Measurements from ENCODE around the gene SSR3. TPM values are rescaled to one million over a fixed set of nuclear protein-coding genes. Genes with fewer than 3 reads are reported as not detected.

Gene SSR3
- 100 to 1,000 TPM in 1 of 2 donors, 10 to 100 TPM in 1; 98.1 to 166 TPM for total RNA-seq

DNA sequence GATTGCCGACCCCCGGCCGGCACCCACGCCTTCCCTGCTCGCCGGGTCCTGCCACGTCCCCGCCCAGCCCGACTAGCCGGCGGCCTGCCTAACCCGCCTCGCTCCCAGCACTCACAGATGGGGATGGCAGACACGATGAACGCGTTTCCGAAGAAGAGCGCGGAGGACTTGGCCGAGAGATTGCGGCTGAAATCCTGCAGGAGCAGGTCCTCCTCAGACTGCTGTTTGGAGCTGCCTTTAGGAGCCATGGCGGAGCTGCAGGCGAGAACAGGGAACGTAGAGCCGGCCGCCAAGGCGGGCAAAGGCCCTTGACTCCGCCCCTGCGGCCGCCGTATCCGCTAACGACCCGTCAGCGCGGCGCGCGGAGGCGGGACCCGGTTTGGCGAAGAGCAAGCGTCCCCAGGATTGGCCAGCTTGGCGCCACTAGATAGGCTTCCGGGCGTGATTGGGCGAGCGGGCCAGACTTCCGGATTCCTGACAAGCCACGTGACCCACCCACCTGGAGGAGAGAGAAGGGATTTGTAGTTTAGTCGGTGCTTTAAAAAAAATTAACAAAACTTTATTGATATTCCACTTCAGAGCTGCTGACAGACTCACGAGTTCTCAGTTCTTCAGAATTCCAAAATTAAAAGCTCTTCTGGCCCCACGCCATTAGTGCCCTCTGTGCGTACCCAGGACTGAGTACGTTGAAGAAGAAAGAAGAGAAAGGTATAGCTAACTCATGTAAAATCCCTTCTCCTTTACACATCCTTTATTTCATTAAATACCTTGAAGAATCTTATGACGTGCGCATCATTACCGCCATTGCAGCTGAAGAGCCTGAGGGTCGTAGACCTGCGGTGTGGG lies at the start of gene SSR3:
Gene SSR3 (minus strand): TSS at position 276 of the 846 bp plus-strand sequence. CDS start 28 bp downstream, at position 248.

Other genes starting within 250 kb of the SSR3 start
- 10 to 100 TPM; 17.9 to 24.0 TPM for gene TIPARP, start 119.5 kb upstream of the SSR3 start, total RNA-seq